ENCODE measurements around the gene GPBP1L1.

GPBP1L1 gene

GRCh38 chr1:45619149-45619921 is 67.0 kb downstream of the GPBP1L1 start:
- TF ChIP-seq CTCF (IDR thresholded peaks at IDR 0.05; ENCODE audit: control extremely low read depth, extremely low read depth, low read depth, missing control alignments) = no peak
- ChIA-PET POLR2A (no interaction called here), CTCF (interaction anchor here (0.9 kb wide), 1 partner anchor 13 kb away, joined by 3 read pairs; no protein-coding TSS in a partner anchor)
- no peak for DNase-seq (ENCODE audit: extremely low spot score)

DNA sequence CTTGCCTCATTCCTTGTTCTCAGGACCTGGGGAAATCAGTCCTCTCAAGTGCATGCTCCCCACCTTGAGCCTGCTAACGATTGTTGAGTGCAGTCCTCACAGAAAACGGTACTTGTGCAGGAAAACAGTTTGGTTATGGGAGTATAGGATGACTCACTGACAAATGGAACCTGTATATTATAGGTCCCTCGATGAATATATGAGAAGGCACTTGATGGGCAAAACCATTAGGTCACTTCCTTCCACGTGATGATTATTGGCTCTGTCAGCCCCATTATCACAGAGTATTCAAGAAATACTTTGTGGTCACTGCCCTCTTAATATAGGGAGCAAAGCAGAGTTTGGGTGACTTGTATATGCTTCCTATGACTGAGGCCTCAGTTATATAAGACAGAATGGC is 68.7 kb downstream of the GPBP1L1 start:
- no peak for DNase-seq (ENCODE audit: extremely low spot score)

DNA sequence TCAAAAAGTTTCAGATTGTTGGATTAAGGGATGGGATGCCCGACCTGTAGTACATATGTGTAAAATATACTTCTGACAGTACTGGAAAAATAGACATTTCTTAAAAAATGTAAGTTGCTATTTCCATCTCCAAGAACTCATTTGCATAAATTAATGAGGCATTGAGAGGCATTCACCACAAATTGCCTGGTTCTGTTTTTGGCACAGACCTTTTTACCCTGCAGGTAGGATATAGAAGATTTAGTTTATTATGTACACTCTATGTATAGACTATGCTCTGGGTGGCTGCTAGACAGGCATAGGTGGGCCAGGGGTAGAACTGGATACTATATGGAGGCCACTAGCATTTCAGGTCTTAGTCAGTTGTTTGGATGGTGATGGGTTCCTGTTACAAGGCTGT is 70.4 kb downstream of the GPBP1L1 start:
- no peak for DNase-seq (ENCODE audit: extremely low spot score)
- ChIA-PET CTCF (no interaction called here), POLR2A (no interaction called here)
- no peak for TF ChIP-seq CTCF (IDR thresholded peaks at IDR 0.05; ENCODE audit: control extremely low read depth, extremely low read depth, low read depth, missing control alignments)

More for the DNA sequence above, 68.7 kb downstream of the GPBP1L1 start:
- ChIA-PET CTCF (no interaction called here), POLR2A (no interaction called here)
- TF ChIP-seq CTCF (IDR thresholded peaks at IDR 0.05; ENCODE audit: control extremely low read depth, extremely low read depth, low read depth, missing control alignments) = no peak

DNA sequence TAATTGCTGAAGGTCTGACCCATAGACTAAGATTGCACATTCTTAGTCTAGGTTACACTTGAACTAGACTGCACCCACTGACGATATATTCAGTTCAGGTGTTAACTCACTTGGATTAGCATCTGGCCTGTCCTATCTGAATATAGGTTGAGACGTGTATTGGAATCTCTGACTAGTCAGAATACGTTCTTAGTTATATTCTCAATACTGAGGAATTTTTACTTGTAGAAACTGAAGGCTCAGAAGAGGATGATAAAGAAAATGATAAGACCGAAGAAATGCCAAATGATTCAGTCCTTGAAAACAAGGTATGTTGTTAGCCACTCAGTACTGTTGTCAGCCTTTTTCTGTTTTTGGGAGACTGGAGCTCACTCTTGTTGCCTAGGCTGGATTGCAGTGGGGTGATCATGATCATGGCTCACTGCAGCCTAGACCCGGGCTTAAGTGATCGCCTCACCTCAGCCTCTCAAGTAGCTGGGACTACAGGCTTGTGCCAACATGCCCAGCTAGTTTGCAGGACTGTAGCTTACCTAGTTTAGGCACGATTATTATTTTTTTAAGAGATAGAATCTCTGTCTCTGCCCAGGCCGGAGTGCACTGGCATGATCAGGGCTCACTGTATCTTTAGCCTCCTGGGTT is 73.3 kb downstream of the GPBP1L1 start:
- TF ChIP-seq CTCF (IDR thresholded peaks at IDR 0.05; ENCODE audit: control extremely low read depth, extremely low read depth, low read depth, missing control alignments) = no peak
- POLR2A ChIA-PET = interaction anchor here (0.6 kb wide), 2 partner anchors 31 to 642 kb away, joined by 3 to 4 read pairs; no protein-coding TSS in a partner anchor
- no peak for DNase-seq (ENCODE audit: extremely low spot score)
- CTCF ChIA-PET = interaction anchor here (1.4 to 2.9 kb wide), 3 partner anchors 9 to 16 kb away, joined by 4 to 8 read pairs (median 5); no protein-coding TSS in a partner anchor

GRCh38 chr1:45610589-45611226 is 75.6 kb downstream of the GPBP1L1 start:
- TF ChIP-seq CTCF (IDR thresholded peaks at IDR 0.05; ENCODE audit: control extremely low read depth, extremely low read depth, low read depth, missing control alignments) = no peak
- POLR2A ChIA-PET = interaction anchor here (0.6 to 0.7 kb wide), 2 partner anchors 20 to 89 kb away, joined by 3 to 9 read pairs; partner anchors contain the start of gene PRDX1
- CTCF ChIA-PET = no interaction called here
- no peak for DNase-seq (ENCODE audit: extremely low spot score)
